RKO (cell line): ENCODE data around the gene APOL3.
"Not testable (repeated sequence)": the region's sequence is repeated elsewhere in the genome, so short reads cannot be mapped to it uniquely, and the experiment has no call there.

ENCODE experiments used
- DNase-seq: peaks from one replicate; pipeline ENCODE4 v3.0.0-alpha.2; 2016; ENCODE audit warnings: low spot score

APOL3 gene, protein sequence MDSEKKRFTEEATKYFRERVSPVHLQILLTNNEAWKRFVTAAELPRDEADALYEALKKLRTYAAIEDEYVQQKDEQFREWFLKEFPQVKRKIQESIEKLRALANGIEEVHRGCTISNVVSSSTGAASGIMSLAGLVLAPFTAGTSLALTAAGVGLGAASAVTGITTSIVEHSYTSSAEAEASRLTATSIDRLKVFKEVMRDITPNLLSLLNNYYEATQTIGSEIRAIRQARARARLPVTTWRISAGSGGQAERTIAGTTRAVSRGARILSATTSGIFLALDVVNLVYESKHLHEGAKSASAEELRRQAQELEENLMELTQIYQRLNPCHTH

DNA sequence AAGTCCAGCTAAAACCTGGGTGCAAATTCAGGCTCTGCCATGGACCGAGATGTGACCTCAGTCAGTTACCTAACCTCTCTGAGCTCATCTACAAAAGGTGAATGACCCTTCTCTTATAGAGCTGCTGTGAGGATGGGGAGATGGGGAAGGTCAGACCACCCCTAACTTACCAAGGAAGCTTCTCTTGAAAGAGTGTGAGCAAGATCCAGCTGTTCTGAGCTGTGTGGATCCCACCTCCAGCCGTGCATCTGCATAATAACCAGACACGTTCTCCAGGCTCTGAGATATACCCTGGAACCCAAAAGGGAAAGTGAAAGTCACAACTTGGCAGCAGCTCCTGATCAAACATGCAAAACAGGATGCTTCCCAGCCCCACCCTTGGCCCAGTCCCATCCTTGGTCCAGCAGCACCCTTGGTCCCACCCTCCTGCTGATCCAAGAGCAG lies at the start of gene APOL3:
Gene APOL3 (minus strand): TSS at position 257 of the 444 bp plus-strand sequence. CDS start 11,700 bp downstream, outside the sequence.
- DNase-seq, result no peak

DNA sequence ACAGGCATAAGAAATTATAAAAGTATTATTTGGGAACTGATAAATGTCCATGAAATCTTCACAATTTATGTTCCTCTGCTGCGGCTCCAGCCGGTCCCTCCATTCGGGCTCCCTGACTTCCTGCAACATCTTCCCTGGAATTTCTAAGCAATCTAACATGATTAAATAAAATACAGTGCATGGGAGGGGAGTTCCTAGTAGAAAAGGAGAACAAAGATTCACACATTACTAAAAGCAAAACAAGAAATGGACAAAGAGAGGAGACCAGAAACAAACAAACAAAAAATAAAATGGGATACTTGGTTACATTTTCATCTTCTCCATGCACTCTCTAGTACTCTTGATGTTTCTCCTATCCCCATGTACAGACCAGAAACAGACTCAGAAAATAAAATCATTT lies 49.7 kb upstream of the APOL3 start:
- no peak for DNase-seq

DNA sequence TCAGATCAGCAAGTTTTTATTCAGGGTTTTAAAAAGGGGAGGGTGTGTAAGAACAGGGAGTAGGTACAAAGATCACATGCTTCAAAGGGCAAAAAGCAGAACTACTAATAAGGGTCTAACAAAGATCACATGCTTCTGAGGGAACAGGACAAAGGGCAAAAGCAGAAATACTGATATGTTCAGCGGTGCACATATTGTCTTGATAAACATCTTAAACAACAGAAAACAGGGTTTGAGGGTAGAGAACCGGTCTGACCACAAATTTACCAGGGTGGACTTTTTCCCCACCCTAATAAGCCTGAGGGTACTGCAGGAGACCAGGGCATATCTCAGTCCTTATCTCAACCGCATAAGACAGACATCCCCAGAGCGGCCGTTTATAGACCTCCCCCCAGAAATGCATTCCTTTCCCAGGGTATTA lies 48.9 kb upstream of the APOL3 start:
- DNase-seq, result not testable (repeated sequence)

DNA sequence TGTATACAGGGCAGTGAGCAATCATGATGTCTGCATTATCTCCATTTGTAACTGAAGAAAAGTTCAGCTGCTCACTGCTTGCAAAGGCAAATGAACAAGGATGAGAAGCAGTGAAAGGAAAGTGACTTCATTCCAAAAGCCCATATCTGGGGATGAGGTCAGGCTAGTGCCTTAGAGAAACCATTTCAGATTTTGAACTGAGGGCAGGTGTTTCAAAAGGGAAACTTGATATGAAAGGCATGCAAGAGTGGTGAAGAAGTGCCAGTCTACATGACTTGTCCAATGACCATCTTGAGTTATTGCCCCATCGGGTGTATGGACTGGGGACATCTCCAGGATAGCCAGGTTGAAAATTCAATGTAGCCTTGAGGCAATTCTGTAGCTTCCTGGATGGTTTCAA lies 48.4 kb upstream of the APOL3 start:
- DNase-seq, result no peak

DNA sequence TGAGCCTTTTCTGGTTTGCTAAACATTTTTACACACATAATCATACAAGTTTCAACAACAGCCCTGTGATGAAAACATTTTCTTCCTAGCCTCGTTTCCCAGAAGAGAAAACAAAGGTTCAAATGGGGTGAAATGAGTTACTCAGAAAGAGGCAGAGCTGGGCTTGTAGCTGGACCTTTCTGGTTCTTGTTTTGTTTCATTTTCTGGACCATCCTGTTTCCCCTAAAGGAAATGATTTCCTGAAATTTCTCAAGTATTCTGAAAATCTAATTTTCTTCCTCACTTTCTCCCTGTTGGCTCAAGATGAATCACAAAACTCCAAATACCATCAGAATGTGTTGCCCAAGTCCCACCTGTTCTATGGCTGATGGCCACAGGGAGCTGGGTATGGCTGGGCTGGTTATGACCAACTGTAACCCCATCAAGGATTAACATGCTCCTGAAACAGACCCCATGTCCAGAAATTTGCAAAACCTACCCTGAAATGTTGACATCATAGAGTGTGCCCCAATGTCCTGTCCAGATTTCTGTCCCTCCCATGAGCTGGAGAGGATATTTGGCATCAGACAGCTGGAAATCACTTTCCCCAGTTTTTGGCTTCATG lies 47.7 kb upstream of the APOL3 start:
- DNase-seq, result no peak

DNA sequence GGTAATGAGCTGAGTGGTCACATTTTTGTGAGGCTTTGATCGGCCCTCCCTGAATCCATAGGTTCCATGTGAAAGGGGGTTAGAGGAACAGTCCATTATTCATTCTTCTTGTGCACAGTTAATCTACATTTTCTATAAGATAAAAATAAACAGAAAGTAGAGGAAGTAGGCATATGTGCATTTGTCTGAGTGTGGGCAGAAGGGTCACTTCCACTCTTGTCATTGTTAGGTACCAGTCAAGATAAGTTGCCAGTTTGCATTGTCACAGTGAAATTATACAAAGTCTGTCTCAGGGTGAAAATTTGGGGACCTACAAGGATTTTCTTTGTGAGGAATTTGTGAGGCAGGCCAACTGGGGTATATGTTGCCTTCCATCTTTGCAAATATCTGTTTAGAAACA lies 45.7 kb upstream of the APOL3 start:
- no peak for DNase-seq

DNA sequence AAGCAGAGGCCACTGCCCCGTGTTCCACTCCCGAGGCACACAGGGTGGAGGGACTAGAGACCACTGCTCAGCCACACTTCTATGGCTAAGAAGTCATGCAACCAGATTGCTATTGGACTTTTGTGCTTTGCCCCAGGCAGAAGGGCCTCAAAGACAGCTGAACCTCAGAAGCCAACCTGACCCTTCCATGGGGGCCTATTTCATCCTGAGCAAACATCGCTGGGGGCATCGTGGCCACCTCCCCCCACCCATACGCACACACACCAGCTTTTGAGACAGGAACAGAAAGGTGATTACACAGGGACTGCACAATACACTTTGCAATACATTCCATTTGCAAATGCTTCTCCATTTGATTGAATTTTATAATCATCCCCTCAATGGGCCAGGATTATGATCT lies 45.0 kb upstream of the APOL3 start:
- DNase-seq, result not testable (repeated sequence)

DNA sequence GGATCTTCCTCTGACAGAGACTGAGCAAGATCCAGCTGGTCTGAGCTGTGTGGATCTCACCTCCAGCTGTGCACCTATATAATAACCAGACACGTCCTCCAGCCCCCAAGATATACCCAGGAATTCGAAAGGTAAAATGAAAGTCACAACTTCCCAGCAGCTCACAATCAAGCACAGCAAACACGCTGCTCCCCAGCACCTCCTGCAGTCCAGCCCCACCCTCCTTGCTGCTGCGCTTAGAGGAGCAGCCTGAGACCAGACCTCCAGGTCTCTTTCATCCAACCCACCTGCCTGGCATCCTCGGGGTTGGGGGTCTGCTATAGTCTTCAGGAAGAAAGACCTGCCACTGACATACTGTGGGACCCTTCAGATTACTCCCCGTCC lies 44.1 kb upstream of the APOL3 start:
- no peak for DNase-seq

DNA sequence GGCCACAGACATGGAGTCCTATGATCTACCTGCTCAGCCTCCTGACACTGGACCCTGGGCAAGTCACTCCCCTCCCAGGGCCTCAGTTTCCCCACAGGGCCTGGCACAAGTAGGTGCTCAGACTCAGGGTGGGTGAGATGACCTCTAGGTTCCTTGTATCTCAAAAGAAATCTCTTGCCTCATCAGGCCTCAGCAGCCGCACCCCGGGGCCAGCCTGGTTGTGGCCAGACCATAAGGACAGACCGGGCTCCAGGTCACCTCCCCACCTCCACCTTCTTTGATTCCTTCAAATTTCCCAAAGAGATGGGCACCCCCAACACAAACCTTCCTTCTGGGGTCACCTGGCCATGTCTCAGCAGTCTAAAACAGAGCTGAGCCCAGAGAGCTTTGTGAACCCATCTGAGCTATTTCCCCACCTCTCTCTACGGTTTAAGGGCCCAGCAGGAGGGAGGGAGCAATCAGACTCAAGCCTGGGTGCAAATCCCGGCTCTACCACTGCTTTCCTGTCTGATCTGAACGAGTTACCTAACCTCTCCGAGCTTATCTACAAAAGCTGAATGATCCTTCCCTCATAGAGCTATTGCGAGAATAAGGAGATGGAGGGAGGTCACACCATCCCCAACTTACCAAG lies 43.6 kb upstream of the APOL3 start:
- DNase-seq, result no peak

DNA sequence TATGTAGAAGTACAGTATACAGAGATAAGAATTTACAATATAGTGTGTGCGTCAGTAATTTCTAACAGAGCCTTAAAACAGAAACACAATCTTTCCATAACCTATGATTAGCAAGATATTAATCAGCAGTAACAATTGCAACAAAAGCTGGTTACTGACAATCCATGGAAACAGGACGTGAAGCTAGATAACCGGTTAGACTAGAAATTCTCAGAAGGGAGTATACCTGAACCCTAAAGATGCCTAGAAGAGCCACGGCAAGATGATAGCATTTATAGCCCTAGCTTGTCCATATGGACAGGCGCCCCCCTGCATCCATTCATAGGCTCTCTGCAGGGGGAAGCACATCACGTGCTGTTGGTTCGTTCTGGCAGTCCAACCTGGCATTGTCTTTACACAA lies 42.9 kb upstream of the APOL3 start:
- not testable (repeated sequence) for DNase-seq

DNA sequence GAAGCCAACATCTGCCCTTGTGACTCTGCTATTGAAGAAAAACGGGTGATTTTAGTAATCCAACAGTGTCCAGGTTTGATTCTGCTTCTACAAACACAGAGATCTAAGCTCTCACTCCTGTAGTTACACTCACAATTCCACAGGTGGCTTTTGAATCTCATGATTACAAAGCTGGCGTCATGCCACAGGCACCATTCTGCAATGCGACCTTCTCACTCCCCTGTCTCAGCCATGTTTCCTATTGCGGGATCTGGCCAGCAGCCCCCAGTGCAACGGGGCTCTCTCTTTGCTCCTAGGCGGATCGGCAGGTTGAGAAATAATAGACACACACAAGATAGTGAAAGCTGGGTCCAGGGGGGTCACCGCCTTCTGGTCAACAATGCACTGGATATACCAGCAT lies 42.4 kb upstream of the APOL3 start:
- DNase-seq, result not testable (repeated sequence)

DNA sequence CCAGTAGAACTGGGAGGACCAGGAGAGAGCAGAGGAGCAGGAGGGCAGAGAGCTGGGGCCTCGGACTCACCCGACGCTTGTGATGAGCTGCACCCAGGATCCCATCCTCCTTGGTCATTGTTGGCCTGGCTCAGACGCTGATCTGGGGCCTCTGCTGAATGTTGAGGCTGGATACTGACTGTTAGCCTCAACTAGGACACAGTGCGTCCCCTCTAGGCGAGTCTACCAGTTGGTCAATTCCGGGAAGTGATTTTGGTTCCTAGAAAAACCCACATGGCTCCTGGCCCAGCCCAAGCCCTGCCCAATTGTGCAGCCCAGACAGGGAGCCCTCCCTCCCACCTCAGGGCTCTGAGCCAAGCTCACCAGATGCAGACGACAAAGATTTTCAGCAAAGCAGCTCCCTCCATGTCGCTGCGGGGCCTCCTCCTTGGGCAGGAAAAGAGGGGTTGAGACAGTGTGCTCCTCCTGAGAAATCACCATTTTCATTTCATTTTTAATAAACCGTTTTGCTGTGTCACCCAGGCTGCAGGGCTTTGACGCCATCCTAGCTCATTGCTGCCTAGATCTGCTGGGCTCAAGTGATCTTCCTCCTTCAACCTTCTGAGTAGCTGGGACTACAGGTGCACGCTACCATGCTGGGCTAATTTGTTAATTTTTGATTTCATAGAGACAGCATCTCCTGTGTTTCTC lies 41.2 kb upstream of the APOL3 start, which contains the start of gene APOL4:
Gene APOL4 (minus strand): TSS at position 180 of the 690 bp plus-strand sequence. CDS start 75 bp downstream, at position 105.
- DNase-seq, result no peak

DNA sequence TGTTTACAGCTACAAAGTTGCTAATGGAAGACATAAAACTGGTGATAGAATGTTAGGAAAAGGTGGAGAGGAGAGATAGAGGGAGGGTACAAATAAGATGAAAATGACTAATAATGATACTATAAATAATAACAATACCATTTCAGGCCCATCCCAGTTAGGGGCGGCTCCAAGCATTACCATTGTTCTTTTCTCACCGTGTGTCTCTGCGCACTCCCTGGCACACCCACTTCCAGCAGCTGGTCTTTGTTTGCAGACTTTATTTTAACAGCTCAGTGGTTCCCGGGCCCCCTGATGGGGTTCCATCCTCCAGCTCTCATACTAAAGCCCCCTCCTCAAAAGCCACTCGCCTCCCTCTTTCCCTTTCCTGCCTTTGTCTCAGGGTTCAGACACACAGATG lies 40.5 kb upstream of the APOL3 start:
- DNase-seq, result not testable (repeated sequence)

DNA sequence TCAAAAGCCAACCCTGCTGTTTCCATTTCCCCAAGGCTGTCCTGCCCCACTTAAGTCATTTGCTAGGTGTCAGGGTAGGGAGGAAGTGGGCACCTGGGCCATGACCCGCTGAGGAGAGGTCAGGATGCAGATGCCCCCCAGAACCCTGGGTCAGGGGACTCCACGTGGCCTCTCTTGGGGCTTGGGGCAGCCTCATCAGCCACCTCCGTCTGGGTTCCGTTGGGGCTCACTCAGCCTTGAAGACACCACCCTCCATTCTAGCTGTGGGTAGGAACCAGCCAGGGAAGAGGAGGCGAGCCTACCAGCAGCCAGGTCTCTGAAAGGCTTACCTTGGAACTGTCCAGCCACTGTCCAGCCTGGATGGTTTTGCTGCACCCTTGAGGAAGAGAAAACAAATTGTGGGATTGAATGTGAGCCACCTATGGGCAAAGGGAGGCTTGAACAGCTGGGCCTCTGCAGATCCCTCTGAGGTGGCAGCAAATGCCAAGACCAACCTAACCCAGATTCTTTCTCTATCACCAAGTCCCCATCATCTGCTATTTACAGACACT lies 38.5 kb upstream of the APOL3 start:
- no peak for DNase-seq

DNA sequence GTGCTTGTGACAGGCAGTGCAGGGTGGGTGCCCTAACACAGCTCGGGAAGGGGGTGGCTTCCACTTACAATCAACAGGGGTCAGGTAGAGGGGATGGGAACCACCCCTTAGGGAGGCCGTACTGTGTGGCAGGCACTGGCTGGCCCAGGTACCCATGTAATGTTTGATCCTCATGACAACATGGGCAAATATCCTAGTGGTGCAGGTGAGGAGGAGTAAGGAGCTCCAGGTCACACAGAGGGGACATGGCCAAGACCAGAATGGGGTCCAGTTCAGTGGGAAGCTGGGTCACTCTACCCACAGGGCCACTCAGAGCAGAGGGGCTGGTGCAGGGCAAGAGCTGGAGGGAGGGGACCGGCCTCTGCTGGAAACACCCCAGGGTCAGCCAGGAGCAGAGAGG lies 38.0 kb upstream of the APOL3 start:
- no peak for DNase-seq

DNA sequence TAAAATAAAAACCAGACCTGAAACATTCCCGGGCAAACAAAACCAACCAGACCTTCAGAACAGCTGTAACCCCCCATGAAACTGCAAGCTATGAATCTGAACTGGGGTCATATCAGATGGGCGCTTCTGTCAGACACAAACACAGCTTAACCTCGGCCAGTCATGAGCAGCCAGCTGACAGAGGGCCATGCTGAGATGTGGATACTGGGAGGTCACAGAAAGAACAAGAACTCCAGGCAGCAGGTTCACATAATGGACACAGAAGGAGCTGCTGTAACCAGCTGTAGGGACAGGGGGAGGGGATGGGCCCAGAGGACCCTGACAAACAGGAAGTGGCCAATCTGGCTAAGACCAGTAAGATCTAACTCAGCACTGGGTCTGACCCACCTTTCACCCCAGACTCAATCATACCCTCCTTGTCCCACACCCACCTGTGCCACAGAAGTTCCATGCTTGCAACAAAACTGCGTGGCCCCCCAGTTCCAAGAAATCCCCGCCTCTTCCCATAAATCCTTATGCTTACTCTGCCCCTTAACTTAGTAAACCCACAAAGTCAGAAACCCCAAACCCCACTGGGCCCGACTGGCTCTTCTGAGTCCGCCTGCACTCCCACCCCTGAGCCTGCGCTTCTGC lies 37.1 kb upstream of the APOL3 start:
- no peak for DNase-seq

DNA sequence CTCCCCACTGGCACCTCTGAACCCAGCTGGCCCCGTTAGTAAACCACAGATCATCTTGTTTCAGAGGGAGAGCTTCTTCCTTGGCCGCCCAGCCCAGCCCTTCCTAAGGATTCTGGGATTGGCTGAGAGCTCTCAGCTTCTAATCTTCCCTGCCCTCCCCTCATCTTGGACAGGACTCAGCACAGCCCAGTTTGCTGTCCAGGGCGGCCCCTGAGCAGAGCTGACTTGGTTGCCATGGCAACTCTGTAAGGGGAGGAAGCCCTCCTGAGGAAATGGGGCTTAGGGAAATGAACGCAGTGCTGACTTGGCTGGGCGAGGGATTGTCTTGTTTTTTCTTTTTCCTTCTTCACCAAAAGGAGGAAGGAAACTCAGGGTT lies 36.5 kb upstream of the APOL3 start:
- DNase-seq, result no peak

DNA sequence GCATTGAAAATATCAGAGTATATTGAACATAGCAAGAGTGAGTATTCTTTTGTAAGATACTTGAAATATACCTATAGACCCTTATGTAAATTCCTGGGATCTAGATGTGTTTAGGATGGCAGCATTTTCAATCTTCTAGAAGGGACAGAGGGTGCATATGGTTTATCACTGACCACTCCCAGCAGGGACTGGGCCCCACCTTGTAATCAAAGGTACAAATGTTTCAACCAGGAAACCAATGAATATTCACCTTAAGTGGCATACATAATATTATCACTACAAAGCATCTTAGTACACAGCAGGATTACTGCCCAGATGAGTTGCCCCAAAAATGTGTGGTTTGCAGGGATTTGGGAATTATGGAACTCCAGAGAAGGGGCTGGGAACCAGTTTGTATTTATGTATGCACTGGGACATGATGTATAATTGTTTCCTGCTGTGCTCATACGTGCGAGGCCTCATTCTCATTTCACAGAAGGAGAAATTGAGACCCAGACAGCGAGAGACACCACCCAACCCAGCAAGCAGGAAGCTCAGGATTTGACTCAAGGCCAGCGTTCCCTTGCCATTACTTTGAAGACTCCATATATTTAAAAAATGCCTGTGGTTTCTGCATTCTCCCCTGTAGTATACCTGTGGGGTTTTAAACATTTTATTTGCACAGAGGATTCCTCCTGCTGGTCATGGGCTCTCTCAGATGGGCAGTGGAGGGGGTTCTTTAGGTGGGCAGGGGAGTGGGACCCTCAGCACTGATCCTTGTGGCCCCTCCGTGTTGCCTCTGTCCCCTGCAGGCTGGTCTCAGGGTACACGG lies 35.9 kb upstream of the APOL3 start:
- DNase-seq, result no peak

DNA sequence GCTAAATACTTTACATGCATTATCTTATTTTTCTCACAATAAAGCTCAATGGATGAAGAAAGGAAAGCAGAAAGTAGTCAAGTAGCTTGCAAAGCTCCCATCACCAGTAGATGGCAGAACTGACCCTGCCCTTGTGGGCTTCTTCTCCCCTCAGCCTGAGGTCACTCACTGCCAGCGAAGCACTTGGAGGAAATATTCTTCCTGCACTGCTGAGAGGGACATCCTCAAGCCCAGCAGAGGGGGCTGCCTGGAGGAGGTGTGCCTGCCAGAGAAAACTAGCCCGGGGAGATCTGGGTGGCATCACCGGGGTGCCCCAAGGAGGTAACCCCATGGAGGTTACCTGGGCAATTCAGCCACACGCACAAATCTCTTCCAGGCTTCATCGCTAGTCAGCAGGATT lies 34.4 kb upstream of the APOL3 start:
- DNase-seq, result peak; percentile 60

DNA sequence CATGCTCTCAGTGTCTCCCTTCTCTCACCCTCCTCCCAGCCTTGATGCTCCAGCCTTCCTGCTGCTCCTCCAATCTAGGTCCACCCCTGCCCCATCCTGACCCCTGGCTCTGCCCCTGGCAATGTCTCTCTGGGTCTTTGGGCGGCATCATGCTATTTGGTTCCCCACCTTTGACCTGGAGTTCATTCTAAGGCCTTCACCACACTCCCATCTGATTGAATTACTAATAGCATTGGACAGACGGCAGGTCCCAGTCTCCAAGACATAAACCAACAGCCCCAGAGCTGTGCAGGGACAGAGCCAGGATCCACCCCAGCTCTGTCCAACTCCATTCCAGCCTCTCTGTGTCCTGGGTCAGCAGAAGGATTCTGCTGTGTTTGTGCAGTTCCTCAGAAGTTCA lies 33.8 kb upstream of the APOL3 start:
- no peak for DNase-seq

DNA sequence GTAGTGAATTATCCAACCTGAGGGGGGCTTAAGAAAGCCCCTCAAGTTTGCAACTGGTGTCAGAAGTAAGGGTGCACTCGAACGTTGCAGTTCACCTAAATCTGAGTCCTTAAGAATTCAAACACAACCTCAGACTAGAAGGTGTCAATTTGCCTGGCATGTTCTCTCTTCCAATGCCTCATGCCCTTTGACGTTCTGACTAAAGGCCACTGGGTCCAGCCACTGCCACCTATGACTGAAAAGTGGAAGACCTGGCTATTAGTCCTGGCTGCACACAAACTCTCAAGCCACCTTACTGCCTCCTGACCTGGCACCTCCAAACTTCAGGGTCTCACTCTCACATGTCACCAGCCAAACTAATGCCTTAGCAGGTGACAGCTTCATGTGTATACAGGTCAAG lies 33.0 kb upstream of the APOL3 start:
- DNase-seq, result no peak
